Jurkat, Clone E6-1 (cell line): ENCODE results near the gene TRAPPC12.

Experiments
- DNase-seq: peaks from one replicate; pipeline ENCODE4 v3.0.0-alpha.2; 2011; ENCODE audit warnings: low read depth, low spot score
- H3K4me3 ChIP-seq: 2 replicates; pipeline ENCODE4 v1.5.1; 2011; ENCODE audit warnings: mild to moderate bottlenecking, low read length, control low read depth, moderate library complexity

TRAPPC12 gene

DNA sequence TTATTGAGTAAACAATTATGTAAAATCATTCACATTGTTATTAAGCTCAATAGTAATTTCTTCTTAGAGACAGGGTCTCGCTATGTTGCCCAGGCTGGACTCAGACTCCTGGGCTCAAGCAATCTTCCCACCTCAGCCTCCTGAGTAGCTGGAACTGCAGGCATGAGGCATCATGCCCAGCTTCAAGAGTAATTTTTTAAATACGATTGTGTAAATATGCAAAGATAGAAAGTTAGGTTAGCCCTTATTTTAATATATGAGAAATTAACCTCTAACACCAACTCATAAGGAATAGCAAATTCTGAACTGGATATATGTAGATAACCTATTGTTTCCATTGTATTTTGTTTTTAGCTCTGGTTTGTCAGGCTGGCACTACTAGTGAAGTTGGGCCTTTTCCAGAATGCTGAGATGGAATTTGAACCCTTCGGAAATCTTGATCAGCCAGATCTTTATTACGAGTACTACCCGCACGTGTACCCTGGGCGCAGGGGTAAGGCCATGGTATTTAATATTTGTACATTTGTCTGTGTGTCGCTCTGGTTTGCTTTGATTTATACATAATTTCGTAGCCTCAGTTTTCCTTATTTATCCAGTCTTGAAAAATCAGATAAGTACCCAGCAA lies 44.8 kb downstream of the TRAPPC12 start:
- no peak for DNase-seq

DNA sequence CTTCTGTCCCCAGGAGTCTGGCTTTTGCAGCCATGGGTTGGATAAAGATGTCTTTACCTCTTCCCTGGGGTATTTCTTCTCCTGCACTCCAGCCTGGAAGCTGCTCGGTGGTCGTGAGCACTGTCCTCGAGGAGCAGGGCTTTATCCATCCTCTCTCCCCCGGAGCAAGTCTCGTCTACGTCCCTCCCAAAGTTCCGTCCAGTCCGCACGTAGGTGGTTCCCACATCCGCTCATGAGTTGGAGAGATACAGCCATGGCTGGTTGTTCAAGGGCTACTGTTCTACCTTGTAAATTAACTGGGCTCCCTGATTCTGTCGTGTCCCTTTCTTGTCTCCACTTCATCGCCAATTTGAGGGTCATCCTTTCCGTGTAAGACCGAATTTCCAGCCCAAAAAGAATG lies 47.1 kb downstream of the TRAPPC12 start:
- no peak for DNase-seq
- H3K4me3 ChIP-seq = no peak overlapping the region

More for the DNA sequence above, 44.8 kb downstream of the TRAPPC12 start:
- H3K4me3 ChIP-seq = no peak overlapping the region

DNA sequence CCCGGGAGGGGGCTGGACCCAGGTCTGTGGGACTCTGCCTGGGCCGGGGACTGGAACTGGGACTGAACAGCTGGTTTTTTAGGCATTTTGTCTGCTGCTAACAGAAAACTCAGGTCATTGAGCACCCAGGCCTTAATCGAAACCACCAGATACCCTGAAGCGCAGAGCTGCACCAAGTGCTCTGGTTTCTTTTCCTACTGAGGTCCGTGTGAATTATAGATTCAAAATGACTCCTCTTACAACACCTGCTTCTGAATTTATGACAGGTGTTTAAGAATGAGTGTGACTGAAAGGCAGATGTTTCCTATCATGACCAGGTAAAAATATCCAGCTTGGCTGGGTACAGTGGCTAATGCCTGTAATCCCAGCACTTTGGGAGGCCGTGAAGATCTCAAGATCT lies 47.8 kb downstream of the TRAPPC12 start:
- DNase-seq = no peak
- H3K4me3 ChIP-seq = no peak overlapping the region

DNA sequence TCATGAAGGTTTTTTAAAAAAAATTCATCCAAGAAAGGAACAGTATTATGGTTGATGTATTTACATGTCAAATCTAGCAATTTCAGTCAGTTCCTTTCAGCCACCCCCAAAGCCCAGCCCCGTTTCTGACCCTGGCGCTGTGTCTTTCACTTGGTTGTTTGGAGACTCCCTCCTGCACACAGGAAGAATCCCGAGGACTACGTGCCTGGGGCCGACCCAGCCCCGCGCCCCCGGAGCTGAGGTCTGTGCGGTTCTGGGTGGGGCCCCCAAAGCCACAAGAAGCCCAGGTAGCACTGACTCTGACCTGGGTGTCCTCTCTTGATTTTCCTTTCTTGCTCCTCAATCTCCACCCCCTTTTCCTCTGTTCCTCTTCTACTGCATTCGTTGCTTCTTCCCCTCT lies 49.1 kb downstream of the TRAPPC12 start:
- no peak for DNase-seq
- H3K4me3 ChIP-seq = no peak overlapping the region

DNA sequence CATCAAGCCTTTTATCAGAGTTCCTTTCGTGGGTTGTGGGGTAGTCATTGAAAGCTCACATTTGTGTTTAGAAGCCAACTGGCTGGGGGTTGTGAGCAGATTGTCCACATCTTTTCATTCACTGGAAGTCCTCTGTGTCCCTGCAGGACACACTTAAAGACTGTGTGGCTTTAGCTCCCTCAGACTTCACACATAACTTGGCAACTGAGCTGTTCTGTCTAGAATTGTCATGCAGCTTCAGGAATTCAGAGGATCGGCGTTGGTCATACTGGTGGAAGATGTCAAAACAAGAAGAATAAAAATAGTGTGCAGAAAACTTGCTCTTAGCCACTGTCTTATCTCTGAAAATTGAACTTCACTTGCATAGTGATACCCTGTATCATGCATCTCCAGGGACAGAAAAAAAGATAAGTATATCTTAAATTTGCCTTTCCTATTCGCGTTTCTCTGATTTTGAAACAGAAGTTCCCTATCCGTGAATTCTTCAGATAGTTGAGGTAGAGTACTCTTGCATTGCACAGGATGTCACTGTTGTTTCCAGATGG lies 49.6 kb downstream of the TRAPPC12 start:
- DNase-seq = no peak
- H3K4me3 ChIP-seq = no peak overlapping the region

DNA sequence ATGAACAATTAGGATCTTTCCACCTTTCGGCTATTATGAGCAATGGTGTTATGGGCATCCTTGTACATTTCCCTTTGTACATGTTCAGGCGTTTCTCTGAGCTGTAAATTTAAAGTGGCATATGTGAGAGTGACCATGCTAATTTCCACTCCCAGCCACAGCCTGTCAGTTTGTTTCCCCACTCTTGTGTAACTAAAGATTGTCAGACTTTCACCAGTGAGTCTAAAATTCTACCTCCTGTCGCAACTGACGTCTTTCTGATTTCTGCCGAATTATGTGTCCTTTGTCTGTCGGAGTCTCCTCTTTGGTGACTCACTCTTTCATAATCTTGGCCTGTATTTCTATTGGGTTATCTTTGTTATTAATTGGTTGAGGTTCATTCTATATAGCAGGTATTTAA lies 50.7 kb downstream of the TRAPPC12 start:
- DNase-seq = no peak
- H3K4me3 ChIP-seq = no peak overlapping the region

DNA sequence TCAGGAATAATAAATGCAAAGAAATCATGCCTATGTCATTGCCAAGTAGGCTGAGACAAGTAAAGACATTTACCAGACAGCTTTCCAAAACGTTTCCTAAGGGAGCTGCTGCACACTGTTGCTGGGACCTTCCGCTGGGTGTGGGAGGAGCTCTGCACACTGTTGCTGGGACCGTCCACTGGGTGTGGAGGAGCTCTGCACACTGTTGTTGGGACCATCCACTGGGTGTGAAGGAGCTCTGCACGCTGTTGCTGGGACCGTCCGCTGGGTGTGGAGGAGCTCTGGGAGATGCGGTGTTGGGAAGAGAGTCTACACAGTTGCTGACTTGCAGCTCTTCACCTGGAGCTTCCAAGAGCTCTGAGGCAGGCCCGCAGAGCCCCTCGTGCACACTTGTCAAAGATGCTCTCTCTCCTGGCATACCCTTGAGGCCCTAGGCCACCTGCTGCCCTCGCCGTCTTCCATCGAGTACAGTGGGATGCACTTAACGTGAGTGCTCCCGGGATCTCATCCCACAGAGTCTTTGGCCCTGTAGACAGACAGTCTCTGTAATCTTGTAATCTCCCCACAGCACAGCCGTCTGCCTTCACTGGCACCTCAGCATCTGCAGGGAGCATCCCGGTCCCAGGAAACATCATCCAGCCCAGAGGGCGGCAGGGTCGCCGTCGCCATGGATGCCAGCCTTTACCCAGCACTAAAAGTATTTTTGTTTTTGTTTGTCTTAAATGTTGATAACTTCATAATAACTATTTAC lies 51.4 kb downstream of the TRAPPC12 start:
- no peak for DNase-seq
- no peak overlapping the region for H3K4me3 ChIP-seq

DNA sequence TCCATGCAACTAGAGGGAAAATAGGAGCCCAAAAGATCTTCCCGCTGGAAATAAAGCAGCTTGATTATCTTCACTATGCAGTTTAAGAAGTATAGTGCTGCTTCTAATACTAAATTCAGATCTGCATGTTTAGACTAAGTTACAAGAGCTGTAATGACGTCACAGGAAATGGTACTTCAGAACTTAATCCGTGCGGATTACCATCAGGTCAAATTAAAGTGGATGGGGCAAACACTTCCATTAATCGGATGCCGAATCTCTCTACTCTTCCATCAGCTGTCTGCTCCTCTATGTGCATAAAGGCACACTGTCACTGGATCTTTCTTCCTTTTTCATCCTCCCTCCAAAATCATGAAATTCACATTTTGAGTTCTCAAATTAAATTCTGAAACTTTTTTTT lies 52.6 kb downstream of the TRAPPC12 start:
- DNase-seq = no peak
- H3K4me3 ChIP-seq = no peak overlapping the region

DNA sequence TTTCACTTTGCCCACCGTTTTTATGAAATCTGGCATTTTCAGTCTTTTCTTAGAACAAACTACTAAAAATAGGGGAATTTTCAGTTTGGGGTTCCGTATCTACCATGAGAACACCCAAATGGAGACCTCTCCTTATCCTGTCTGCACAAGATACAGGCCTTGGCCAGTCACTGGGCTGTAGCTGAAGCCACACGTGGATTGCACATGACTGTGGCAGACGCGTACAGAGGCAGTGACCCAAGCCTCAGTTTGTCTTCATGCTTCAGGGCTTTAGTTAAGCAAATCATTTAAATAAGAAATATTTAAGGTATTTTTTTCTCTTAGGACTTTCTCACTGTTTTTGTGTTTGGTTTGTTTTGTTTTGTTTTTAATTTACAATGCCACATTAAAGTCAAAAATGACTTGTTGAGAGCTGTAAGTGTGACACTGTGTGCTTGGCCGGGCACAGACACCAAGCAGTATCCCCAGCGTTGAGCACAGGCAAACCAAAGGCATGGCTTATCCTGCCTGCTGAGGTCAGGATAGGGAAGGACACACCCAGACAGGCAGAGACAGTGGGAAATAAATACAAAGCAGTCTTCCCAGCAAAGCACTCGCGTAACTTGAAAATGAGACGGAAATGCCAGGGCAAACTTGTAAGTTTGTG lies 53.3 kb downstream of the TRAPPC12 start:
- DNase-seq = no peak
- no peak overlapping the region for H3K4me3 ChIP-seq

DNA sequence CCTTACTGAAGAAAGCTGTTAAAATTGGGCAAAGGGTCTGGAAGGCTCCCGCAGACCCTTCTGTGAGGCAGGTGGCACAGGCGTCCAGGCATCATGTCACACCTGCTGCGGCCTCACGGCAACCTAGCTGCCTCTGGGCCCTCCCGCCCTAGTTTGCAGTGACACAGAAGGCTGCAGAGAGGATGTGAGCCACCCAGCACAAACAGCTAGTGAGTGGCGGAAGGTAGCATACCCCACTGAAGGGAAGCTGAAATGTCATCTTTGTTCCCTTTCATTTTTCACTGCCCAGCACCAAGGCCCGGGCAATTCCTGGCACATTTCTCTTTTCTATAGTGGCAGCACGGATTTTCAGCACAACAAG lies 53.8 kb downstream of the TRAPPC12 start:
- no peak for DNase-seq
- no peak overlapping the region for H3K4me3 ChIP-seq

DNA sequence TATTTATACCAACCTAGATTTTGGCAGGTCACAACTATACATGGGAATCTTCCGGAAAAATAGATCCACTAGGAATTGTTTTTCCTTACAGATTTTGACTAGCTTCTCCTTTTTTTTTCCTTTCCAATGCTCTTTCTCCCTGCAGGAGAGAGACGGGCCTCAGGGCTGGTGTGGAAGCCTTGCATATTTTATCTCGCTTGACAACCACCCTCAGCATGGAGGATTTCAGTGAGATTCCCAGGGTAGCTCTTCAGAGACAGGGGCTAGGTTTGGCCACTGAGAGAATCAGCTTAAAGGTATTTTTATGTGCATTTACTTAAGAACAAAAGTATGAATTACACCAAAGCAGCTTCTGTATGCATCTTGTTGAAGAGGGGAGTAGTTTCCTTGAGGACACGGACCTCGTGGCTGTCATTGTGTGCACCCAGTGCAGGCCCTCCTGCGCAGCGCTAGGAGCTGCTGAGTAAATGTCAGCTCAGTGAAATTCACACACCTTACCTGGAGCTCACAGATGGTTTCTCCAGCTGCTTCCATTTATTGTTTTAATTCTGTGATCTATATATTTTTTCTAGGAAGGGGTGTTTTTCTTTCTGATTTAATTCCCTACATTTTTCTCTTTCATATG lies 54.4 kb downstream of the TRAPPC12 start:
- H3K4me3 ChIP-seq = no peak overlapping the region
- no peak for DNase-seq

DNA sequence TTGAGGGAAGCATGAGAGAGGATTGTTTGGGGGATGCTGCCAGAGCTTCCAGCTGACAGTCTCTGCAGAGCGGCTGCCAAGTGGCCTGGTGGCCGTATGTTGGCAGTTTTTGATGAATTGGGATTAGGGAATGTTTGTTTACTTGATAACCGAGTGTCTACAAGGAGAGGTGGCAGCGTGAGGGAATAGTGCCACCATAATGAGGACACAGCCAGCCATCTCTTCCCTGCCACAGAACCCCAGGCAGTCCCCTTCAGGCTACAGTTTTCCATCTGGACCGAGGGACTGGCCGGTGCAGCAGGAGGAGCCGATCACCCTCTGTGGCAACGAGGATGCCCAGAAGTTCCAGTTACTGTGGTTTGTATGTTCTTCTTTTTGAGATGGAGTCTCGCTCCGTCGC lies 55.2 kb downstream of the TRAPPC12 start:
- DNase-seq = no peak
- no peak overlapping the region for H3K4me3 ChIP-seq

DNA sequence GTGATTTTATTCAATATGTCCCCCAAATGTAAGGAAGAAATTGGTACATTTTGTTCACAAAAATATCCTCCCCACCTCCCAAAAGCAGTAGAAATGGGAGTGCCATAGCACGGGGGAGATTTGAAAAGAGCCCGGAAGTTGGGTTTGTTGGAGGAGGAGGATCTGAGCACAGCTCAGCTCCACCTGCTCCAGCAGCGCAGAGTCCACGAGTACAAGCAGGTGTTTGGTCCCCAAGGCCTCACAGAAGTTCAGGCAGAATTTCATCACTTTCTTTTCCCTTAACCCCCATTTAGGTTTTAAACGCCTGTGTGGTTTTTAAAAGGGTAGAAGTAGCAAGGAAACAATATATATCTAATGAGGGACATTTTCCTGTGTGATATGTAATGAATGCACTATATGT lies 56.0 kb downstream of the TRAPPC12 start:
- no peak overlapping the region for H3K4me3 ChIP-seq
- peak; percentile 83 for DNase-seq

DNA sequence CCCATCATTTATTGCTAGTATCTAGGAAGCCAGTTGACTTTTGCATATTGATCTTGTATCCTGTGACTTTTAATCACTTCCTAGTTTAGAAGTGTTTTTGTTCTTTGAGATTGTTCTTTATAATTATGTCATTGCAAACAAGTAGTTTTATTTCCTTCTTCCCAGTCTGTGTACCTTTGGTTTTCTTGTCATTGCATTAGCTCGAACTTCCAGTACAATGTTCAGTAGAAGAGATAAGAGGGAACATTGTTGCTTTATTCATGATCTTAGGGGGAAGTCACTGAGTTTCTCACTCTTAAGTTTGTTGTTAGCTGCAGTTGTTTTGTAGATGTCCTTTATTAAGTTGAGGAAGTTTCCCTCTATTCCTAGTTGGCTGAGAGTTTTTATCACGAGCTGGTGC lies 61.0 kb downstream of the TRAPPC12 start:
- DNase-seq = no peak
- no peak overlapping the region for H3K4me3 ChIP-seq

DNA sequence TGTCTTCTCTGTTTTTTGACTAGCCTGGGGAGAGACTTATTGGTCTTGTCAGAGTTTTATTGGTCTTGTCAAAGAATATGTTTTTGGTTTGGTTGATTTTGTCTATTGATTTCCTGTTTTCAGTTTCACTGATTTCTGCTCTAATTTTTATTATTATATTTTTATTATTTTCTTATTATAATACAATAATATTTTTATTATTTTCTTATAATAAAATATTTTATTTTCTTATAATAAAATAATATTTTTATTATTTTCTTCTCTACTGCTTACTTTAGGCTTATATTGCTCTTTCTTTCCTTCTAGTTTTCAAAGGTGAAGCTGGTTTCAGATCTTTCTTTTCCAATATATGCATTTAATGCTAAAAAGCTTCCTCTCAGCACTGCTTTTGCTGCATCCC lies 62.0 kb downstream of the TRAPPC12 start:
- no peak for DNase-seq
- H3K4me3 ChIP-seq = no peak overlapping the region

DNA sequence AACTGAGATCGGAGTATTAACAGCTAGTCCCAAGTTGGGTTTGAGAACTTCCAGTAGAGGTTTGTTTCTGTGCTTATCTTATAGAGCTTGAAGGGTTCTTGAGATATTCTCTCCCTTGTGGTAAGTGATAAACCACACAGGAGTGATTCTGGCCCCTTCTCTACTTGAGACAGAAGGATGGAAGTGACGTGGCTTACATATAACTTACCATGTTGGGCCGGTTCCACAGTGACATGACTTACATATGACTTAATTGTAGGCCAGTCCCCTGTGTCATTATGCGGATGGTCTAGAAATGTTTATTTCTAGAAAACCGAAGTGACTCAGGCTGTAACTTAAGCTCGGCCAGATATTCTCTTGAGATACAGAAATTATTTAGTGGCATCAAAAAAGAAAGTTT lies 62.7 kb downstream of the TRAPPC12 start:
- no peak for DNase-seq
- no peak overlapping the region for H3K4me3 ChIP-seq

DNA sequence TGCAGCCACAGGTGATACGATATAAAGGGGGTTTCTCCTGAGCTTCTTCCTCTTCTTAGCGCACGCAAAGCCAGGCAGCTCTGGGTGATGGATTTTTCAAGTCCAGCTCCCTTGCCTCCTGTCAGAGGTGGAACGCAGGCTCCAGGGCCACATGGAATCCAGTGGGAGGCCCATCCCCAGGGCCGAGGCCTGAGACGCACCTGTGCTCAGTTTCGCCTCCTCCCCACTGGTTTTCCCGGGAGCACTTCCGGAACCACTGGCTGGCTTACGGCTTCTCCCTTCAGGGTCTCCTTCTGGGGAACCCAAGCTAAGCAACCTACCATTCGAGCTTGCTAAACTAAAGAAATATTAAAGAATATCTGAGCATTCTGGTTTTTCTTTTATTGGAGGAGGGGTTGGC lies 63.6 kb downstream of the TRAPPC12 start:
- DNase-seq = no peak
- H3K4me3 ChIP-seq = no peak overlapping the region

DNA sequence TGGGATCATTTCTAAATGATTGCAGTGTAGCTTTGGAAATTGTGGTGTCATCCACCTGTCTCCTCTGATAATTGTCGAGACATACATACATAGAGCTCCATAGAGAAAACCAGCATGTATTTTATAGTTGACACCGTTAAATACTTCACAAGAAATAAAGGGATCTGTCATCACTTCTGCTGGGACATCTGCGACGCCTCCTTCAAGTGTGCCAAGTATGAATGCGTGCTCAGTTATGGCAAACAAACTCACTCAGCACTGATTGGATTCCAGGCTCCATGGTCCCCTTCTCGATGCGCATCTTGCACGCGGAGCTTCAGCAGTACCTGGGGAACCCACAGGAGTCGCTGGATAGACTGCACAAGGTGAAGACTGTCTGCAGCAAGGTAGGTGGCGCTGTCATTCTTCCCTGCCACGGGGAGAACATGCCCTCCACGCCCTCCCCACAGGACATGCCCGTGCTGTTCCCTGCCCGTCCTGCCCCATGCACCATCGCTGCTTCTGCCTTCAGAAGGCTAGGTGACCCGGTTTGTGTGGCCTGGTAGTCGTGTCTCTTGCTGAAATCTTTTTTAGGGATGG lies 64.1 kb downstream of the TRAPPC12 start:
- DNase-seq = no peak

DNA sequence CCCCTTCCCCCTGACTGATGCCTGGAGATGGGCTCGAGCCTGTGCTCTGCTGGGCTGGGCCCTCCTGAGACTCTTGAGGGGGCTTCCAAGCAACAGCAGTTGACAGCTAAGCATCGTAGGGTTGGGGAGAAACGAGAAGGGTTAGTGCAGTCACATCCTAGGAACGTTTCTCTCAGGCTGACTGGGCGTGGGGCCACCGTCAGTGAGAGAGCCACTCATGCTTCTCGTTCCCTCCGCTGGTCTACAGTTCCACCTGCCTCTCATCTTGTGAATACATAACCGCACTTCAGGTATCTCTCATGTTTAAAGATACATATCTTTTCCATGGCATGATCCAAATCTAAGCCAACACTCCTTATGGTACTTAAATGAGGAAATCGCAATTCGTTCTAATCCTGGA lies 66.4 kb downstream of the TRAPPC12 start:
- H3K4me3 ChIP-seq = no peak overlapping the region
- DNase-seq = no peak

More for the DNA sequence above, 64.1 kb downstream of the TRAPPC12 start:
- H3K4me3 ChIP-seq = no peak overlapping the region

DNA sequence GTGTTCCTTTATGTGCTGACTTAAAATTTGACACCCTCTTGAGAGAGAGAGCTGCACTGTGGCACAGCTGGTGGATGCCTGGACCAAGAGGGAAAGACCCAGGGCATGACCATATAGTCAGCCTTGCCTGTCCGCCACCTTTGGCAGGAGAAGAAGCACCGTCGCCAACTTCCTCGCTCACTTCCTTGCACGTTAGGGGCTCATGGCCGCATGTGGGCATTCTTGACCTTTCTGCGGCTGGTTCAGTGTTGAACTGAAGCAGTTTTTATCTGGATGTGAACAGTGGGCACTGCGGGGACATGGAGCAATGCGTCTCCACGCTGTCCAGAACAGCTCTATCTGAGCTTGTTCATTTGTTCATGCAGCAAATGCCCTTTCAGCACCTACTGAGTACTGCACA lies 66.9 kb downstream of the TRAPPC12 start:
- no peak for DNase-seq

More for the DNA sequence above, 66.9 kb downstream of the TRAPPC12 start:
- H3K4me3 ChIP-seq = no peak overlapping the region
